Heart left ventricle (tissue), 13 donors: Measurements from ENCODE around the gene PARD3.

Source experiments
- CTCF ChIP-seq, 12 donors: fragments of 200-600 bp; sonication (generic) in 4 of 12; IDR thresholded peaks; one replicate each; pipeline versions ENCODE4 v1.5.0 to v1.8.0; 2018 to 2022; ENCODE audit warnings: antibody characterized with exemption in 12 of 12, mild to moderate bottlenecking in 5 of 12
- POLR2A ChIP-seq, 2 donors: fragments of 450-650 bp; IDR thresholded peaks; one replicate each; pipeline ENCODE4 v1.6.1; 2017; ENCODE audit warnings: antibody characterized with exemption in 2 of 2, mild to moderate bottlenecking in 2 of 2, moderate library complexity in 2 of 2
- donor health status: ischemic (EF 13 %, LVEDD 7.1; RV severe dilation, severe dysfunction).
- donor health status: DM: no; HTN: yes; CAD: no.
- donor health status: DM: no; HTN: no; CAD: no.
- donor health status: ischemic (EF 25% LVEDD 6.9; RV normal size, moderate dysfunction).
- donor health status: ischemic (EF 25% LVEDD 5.7; RV mildly dilated, moderate dysfunction).
- donor health status: ischemic (EF 35%, LVEDD 5.7; RV mildly dilated, moderate dysfunction).
- donor health status: nonischemic (EF 11% LVEDD 7.7; RV severe dilation, severe dysfunction).
- donor health status: DM: yes; HTN: yes; CAD: no.
- donor health status: PGD.
- donor health status: ischemic (EF 29% LVEDD 5.4; RV normal size, mild dysfunction).
- donor health status: nonischemic (EF 23%, LVEDD 6.1; RV moderate dilation, normal function).

GRCh38 chr10:34341473-34341872, 473.6 kb downstream of the PARD3 start:
- TF ChIP-seq CTCF (IDR thresholded peaks at IDR 0.05) (no peak), POLR2A (IDR thresholded peaks at IDR 0.05) (no peak)
